GM21717 (cell line): ENCODE results near the gene D2HGDH.
"Not testable (repeated sequence)": the region's sequence is repeated elsewhere in the genome, so short reads cannot be mapped to it uniquely, and the experiment has no call there.

Source experiments
- ATAC-seq: cut with Tn5 transposase; IDR thresholded peaks from one replicate; pipeline ENCODE4 v1.9.1; 2021; ENCODE audit warnings: mild to moderate bottlenecking, moderate library complexity; ENCODE audit not compliant: unreplicated experiment

The D2HGDH gene

GRCh38 chr2:241806217-241806616 is 71.8 kb downstream of the D2HGDH start:
- ATAC-seq, result not testable (repeated sequence)

DNA sequence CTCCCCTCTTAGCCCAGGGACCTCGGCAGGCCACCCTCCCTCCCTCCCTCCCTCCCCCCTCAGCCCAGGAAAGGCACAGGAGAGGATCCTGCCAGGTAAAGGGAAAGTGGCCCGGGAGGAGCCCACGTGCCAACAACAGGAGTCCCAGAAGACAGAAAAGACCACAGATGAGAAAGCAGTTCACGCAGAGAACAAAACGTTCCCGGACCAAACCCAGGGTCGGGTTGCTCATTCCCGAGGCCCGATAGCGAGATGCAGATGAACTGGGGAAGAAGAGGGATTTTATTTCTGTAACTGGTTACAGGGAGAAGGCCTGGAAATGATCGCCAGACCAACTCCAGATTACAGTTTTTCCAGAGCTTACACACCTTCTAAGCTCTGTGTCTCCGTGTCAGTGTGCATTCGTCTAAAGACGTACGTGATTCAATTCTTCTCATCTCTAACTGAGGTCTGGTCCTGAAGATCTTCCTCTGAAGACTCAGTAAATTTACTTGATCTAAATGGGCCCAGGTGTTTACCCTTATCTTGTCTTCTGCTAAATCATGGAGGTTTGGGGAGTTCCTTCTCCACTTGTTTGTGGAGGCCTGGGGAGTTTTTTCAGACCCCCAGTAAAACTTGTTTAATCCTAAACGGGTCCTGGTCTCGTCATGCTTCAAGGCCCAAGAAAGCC is 73.8 kb downstream of the D2HGDH start:
- no peak for ATAC-seq

- no peak for ATAC-seq
Measured at GRCh38 chr2:241808721-241809382, 74.4 kb downstream of the D2HGDH start, which contains the start of gene NEU4. TSS of gene NEU4 (plus strand) at chr2:241809193. CDS start at chr2:241814485, 5,292 bp downstream.

DNA sequence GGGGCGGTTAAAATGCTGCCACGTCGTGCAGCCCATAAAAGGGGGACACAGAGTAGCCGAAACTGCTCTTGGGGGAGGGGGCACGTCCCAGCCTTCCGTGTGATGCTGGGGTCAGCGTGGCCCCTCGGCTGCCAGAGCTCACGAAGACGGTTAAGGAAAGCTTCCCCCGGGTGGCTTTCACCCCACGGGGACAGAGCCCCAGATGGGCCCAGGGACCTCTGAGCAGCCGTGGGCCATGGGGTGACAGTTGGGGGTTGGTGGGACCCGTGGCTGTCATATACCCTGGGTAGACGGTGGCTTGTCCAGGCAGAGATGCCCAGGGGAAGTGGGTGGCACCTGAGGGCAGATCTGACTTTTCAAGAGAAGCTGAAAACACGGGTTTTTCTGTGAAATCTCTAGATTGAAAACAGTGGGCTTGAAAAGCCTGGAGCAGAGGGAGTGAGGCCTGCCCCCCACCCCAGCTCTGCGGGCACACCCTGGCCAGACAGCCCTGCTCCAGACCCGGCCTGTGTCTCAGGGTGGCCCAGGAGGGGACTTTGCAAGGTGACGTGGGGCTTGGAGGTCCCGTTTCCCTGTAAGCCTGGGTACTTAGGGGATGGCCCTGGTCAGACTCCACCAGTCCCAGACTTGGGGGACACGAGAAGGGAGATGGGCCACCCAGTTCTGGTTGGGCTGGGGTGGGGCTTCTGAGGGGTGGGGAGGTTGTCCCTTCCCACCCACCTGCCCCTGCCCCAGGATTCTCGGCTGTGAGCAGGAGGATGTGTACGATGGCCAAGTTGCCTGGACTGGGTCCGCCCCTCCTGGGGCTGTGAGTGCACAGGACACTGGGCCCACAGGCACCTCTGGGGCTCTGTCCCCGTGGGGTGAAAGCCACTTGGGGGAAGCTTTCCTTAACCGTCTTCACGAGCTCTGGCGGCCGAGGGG is 75.2 kb downstream of the D2HGDH start:
- ATAC-seq, result no peak

- ATAC-seq, result no peak
Measured at GRCh38 chr2:241810307-241811200, 76.1 kb downstream of the D2HGDH start.

DNA sequence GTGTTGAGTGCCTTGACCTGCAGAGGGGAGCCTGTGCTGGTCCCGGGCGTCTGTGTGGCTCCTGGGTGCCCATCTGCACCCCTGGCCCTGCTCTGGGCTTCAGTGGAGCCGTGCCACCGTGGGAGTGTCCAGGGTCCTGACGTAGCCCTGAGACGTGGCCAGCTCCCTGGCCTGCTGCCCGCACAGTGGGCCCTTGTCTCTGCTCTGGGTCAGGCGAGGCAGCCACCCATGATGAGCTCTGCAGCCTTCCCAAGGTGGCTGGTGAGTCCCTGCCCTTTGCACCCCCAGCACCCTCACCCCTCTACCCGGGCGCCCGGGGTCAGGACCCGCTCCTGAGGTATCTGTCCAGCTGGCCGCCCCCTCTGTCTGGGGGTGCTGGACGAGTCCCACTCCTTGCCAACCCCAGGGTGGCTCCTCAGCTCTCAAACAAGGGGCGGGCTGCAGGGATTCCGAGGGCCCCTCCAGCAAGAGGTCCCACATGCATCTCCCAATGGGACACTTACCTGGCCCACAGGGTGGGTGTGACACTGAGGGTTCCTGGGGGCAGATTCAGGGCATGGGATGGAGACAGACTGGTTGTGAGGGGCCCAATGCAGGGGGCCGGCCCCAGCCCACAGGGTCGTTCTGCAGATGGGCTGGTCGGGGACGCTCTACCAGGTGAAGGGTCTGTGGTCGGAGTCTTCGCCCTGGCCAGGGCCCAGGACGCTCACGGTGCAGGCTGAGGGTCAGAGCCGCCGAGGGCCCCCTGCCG is 76.9 kb downstream of the D2HGDH start:
- ATAC-seq, result no peak

GRCh38 chr2:241811952-241812729 is 77.7 kb downstream of the D2HGDH start:
- ATAC-seq, result no peak

GRCh38 chr2:241812730-241813643 is 78.6 kb downstream of the D2HGDH start:
- no peak for ATAC-seq

- no peak for ATAC-seq
Measured at GRCh38 chr2:241813644-241814392, 79.4 kb downstream of the D2HGDH start.

DNA sequence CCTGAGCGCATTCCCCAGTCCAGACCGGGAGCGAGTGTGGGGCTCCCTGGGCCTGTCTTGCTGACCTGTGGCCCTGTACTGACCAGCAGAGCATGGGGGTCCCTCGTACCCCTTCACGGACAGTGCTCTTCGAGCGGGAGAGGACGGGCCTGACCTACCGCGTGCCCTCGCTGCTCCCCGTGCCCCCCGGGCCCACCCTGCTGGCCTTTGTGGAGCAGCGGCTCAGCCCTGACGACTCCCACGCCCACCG is 79.9 kb downstream of the D2HGDH start:
- no peak for ATAC-seq

- ATAC-seq, result no peak
Measured at GRCh38 chr2:241814643-241815476, 80.4 kb downstream of the D2HGDH start.

GRCh38 chr2:241815477-241816430 is 81.3 kb downstream of the D2HGDH start:
- no peak for ATAC-seq

DNA sequence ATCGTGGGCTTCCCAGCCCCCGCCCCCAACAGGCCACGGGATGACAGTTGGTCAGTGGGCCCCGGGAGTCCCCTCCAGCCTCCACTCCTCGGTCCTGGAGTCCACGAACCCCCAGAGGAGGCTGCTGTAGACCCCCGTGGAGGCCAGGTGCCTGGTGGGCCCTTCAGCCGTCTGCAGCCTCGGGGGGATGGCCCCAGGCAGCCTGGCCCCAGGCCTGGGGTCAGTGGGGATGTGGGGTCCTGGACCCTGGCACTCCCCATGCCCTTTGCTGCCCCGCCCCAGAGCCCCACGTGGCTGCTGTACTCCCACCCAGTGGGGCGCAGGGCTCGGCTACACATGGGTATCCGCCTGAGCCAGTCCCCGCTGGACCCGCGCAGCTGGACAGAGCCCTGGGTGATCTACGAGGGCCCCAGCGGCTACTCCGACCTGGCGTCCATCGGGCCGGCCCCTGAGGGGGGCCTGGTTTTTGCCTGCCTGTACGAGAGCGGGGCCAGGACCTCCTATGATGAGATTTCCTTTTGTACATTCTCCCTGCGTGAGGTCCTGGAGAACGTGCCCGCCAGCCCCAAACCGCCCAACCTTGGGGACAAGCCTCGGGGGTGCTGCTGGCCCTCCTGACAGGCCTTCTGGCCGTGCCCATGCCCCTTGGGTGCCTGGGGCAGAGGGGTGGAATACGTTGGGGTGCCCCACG is 82.1 kb downstream of the D2HGDH start:
- no peak for ATAC-seq

DNA sequence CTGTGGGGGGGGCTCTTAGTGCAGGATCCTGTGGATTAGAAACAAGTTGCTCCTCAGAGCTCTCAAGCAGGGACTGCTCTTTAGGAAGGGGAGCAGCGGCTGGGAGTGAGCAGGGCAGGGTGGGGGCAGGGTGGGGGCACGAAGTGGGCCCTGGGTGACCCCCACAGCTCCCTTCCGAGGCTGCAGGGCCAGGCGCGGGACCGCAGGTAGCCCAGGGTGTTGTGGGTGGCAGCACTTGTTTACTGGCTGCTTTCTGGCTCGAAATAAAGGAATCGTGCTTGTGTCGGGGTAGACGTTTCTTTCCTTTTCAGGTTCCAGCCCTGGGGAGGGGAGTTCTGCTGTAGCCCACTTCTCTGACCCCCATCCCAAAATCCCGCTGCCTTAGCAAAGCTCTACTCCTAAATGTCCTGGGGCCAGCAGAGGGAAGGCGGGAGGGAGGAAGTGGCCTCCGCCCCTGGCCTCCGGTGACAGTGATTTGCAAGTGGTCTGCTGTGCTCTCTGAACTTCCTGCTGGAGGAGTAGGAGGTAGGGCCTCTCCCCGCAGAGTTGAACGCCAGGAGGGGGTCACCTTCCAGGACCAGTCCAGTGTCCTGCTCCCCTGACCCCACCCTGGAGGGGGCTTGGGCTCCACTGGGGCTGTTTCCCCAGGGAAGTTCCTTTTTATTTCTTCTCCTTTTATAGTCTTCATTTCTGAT is 82.8 kb downstream of the D2HGDH start:
- no peak for ATAC-seq
